K562 (cell line): ENCODE measurements around the gene ZDHHC12. TPM values are rescaled to one million over a fixed set of nuclear protein-coding genes. Genes with fewer than 3 reads are reported as not detected.
A peak's percentile ranks its signal among the peaks of the same experiment; 100 is the strongest.

Experiments used
- ARID1B ChIP-seq: fragments of 450-650 bp; IDR thresholded peaks from 2 replicates; pipeline ENCODE4 v1.6.1; 2016; ENCODE audit warnings: antibody characterized with exemption, mild to moderate bottlenecking, inconsistent platforms
- BACH1 ChIP-seq: fragments of 200-800 bp; sonication (Bioruptor generic); IDR thresholded peaks from 2 replicates; pipeline ENCODE4 v1.6.1; 2016; ENCODE audit warnings: missing genetic modification characterization, missing compliant biosample characterization
- HDGF ChIP-seq: fragments of 450-650 bp; IDR thresholded peaks from 2 replicates; pipeline ENCODE4 v1.6.1; 2016
- NCOA2 ChIP-seq, 2 experiments: fragments of 450-650 bp; IDR thresholded peaks; 2 replicates each; pipeline ENCODE4 v1.6.1; 2018; ENCODE audit warnings: mild to moderate bottlenecking in 2 of 2, moderate library complexity in 1 of 2; ENCODE audit not compliant: partially characterized antibody in 2 of 2
- POLR2G ChIP-seq: fragments of 200-400 bp; formaldehyde crosslinking; IDR thresholded peaks from 2 replicates; pipeline ENCODE4 v1.6.1; 2017; ENCODE audit warnings: low read depth, mild to moderate bottlenecking, antibody characterized with exemption, low read length, moderate library complexity
- SMAD4 ChIP-seq: fragments of 250-450 bp; sonication (Bioruptor Pico); conservative IDR thresholded peaks from 2 replicates; pipeline ENCODE4 v1.8.0; 2021; ENCODE audit warnings: inconsistent platforms, mild to moderate bottlenecking, moderate library complexity
- SREBF2 ChIP-seq: sonication (generic); formaldehyde crosslinking; IDR thresholded peaks from 2 replicates; pipeline ENCODE4 v1.4.0; 2020; ENCODE audit warnings: mild to moderate bottlenecking, missing genetic modification reagents
- TOE1 ChIP-seq, 2 experiments: fragments of 450-650 bp in 1 of 2; sonication (generic) in 1 of 2; formaldehyde crosslinking in 1 of 2; IDR thresholded peaks; 2 replicates each; pipeline versions ENCODE4 v1.7.1 to v1.8.0; 2016 to 2022; ENCODE audit warnings: borderline replicate concordance in 2 of 2, mild to moderate bottlenecking in 2 of 2, antibody characterized with exemption in 1 of 2, inconsistent platforms in 1 of 2, low read depth in 1 of 2, missing genetic modification reagents in 1 of 2, moderate library complexity in 1 of 2
- YY1 ChIP-seq, 3 experiments: IDR thresholded peaks; 2 replicates each; pipeline ENCODE4 v1.6.1; 2011; ENCODE audit warnings: low read length in 2 of 3, mild to moderate bottlenecking in 2 of 3, moderate library complexity in 2 of 3, borderline replicate concordance in 1 of 3, control low read depth in 1 of 3, low read depth in 1 of 3; ENCODE audit not compliant: insufficient read depth in 3 of 3, insufficient replicate concordance in 2 of 3, control insufficient read depth in 1 of 3, insufficient read length in 1 of 3; ENCODE audit errors: extremely low read depth in 1 of 3
- ZNF586 ChIP-seq: fragments of 450-650 bp; formaldehyde crosslinking; conservative IDR thresholded peaks from 2 replicates; pipeline ENCODE4 v1.4.0; 2020; ENCODE audit warnings: mild to moderate bottlenecking, moderate library complexity
- ZNF785 ChIP-seq: fragments of 250-450 bp; sonication (Bioruptor Pico); IDR thresholded peaks from 2 replicates; pipeline ENCODE4 v1.4.0; 2020; ENCODE audit warnings: mild to moderate bottlenecking
- polyA plus RNA-seq, 8 experiments: library from polyadenylated mRNA; depleted of rRNA in 4 of 8; stranded (reverse) in 5 of 8; unstranded in 3 of 8; fragments of >200 nt; fragmentation: Nextera tagmentation in 2 of 8; fragmentation: Illumina TruSeq in 1 of 8; extraction: Ambion mirVana in 2 of 8; extraction: Trizol in 1 of 8; gene quantifications; 2 replicates each; pipeline versions ENCODE4 v1.2.1 to v1.2.3, GENCODE V29; 2011 to 2014; ENCODE audit warnings: inconsistent platforms in 1 of 8, missing spikeins in 1 of 8
- total RNA-seq, 7 experiments: library from RNA; depleted of rRNA in 6 of 7; stranded (reverse); fragments of >200 nt in 6 of 7; fragmentation: Illumina TruSeq in 2 of 7; extraction: Trizol in 2 of 7; gene quantifications; 2 replicates each; pipeline versions ENCODE4 v1.2.1 to v1.2.3, GENCODE V29; 2011 to 2021; ENCODE audit warnings: low replicate concordance in 1 of 7
- TF ChIP-seq, protein P1 (sequence below): sonication (generic); formaldehyde crosslinking; IDR thresholded peaks from 2 replicates; pipeline ENCODE4 v1.8.0; 2022; ENCODE audit warnings: mild to moderate bottlenecking, missing genetic modification reagents
- TF ChIP-seq, protein P2 (sequence below): fragments of 450-650 bp; IDR thresholded peaks from 2 replicates; pipeline ENCODE4 v1.6.1; 2016; ENCODE audit warnings: low read depth

The ZDHHC12 gene
- total and polyA plus RNA-seq, 9 of the 15 experiments (the other 6 are each of a cell fraction or from before 2014, with no cell fraction given), result 0.21 to 38.0 (median 13.8) TPM

GRCh38 chr9:128771745-128772519, 48.0 kb upstream of the ZDHHC12 start, which contains the start of gene ZER1 (continued):
- TF ChIP-seq, protein P1, sequence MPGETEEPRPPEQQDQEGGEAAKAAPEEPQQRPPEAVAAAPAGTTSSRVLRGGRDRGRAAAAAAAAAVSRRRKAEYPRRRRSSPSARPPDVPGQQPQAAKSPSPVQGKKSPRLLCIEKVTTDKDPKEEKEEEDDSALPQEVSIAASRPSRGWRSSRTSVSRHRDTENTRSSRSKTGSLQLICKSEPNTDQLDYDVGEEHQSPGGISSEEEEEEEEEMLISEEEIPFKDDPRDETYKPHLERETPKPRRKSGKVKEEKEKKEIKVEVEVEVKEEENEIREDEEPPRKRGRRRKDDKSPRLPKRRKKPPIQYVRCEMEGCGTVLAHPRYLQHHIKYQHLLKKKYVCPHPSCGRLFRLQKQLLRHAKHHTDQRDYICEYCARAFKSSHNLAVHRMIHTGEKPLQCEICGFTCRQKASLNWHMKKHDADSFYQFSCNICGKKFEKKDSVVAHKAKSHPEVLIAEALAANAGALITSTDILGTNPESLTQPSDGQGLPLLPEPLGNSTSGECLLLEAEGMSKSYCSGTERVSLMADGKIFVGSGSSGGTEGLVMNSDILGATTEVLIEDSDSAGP (CRISPR knock-in tag), result no peak
- TF ChIP-seq TOE1 (IDR thresholded peaks at IDR 0.05; ENCODE audit: borderline replicate concordance) (peak; percentile 88), TOE1 (CRISPR knock-in tag; IDR thresholded peaks at IDR 0.05; ENCODE audit: borderline replicate concordance, low read depth) (no peak), SMAD4 (CRISPR knock-in tag) (peak; percentile 94), POLR2G (peak; percentile 95), NCOA2 (IDR thresholded peaks at IDR 0.05; ENCODE audit: partially characterized antibody in 2 of 2) (no peak), HDGF (no peak), SREBF2 (CRISPR knock-in tag) (no peak), ZNF785 (CRISPR knock-in tag) (no peak), ZNF586 (CRISPR knock-in tag) (no peak), ARID1B (peak; percentile 14; the same call in 1 of the 2 replicates), BACH1 (tag) (no peak), YY1 (IDR thresholded peaks at IDR 0.05; ENCODE audit: borderline replicate concordance in 1 of 3, control insufficient read depth in 1 of 3, extremely low read depth in 1 of 3, insufficient read depth in 3 of 3, insufficient read length in 1 of 3, insufficient replicate concordance in 2 of 3, low read depth in 1 of 3, low read length in 2 of 3) (peak in 2 of 3 experiments; percentile 80 to 83)
- TF ChIP-seq, protein P2, sequence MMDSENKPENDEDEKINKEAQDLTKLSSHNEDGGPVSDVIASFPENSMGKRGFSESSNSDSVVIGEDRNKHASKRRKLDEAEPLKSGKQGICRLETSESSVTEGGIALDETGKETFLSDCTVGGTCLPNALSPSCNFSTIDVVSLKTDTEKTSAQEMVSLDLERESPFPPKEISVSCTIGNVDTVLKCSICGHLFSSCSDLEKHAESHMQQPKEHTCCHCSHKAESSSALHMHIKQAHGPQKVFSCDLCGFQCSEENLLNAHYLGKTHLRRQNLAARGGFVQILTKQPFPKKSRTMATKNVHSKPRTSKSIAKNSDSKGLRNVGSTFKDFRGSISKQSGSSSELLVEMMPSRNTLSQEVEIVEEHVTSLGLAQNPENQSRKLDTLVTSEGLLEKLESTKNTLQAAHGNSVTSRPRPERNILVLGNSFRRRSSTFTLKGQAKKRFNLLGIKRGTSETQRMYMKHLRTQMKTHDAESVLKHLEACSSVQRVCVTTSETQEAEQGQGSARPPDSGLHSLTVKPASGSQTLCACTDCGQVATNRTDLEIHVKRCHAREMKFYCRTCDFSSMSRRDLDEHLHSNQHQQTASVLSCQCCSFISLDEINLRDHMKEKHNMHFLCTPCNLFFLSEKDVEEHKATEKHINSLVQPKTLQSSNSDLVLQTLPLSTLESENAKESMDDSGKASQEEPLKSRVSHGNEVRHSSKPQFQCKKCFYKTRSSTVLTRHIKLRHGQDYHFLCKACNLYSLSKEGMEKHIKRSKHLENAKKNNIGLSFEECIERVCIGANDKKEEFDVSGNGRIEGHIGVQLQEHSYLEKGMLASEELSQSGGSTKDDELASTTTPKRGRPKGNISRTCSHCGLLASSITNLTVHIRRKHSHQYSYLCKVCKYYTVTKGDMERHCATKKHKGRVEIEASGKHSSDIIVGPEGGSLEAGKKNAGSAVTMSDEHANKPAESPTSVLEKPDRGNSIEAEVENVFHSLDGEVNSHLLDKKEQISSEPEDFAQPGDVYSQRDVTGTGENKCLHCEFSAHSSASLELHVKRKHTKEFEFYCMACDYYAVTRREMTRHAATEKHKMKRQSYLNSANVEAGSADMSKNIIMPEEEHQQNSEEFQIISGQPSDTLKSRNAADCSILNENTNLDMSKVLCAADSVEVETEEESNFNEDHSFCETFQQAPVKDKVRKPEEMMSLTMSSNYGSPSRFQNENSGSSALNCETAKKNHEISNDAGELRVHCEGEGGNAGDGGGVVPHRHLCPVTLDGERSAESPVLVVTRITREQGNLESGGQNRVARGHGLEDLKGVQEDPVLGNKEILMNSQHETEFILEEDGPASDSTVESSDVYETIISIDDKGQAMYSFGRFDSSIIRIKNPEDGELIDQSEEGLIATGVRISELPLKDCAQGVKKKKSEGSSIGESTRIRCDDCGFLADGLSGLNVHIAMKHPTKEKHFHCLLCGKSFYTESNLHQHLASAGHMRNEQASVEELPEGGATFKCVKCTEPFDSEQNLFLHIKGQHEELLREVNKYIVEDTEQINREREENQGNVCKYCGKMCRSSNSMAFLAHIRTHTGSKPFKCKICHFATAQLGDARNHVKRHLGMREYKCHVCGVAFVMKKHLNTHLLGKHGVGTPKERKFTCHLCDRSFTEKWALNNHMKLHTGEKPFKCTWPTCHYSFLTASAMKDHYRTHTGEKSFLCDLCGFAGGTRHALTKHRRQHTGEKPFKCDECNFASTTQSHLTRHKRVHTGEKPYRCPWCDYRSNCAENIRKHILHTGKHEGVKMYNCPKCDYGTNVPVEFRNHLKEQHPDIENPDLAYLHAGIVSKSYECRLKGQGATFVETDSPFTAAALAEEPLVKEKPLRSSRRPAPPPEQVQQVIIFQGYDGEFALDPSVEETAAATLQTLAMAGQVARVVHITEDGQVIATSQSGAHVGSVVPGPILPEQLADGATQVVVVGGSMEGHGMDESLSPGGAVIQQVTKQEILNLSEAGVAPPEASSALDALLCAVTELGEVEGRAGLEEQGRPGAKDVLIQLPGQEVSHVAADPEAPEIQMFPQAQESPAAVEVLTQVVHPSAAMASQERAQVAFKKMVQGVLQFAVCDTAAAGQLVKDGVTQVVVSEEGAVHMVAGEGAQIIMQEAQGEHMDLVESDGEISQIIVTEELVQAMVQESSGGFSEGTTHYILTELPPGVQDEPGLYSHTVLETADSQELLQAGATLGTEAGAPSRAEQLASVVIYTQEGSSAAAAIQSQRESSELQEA, result no peak
